PC-9 (cell line): Measurements from ENCODE around the gene MAP2K5. TPM values are rescaled to one million over a fixed set of nuclear protein-coding genes. Genes with fewer than 3 reads are reported as not detected.

ENCODE experiments used
- BruUV-seq: library from RNA; stranded (reverse); fragments of 400-500 nt; replicated peaks from 2 replicates; lab custom pipeline; 2021; lab: Mats Ljungman, UMichigan
- CTCF ChIA-PET: fragments of 300-600 bp; sonication (Branson Sonifier 250); formaldehyde crosslinking; loops from one replicate; lab custom pipeline; 2022; ENCODE audit warnings: antibody characterized with exemption; lab: Charles Lee
- POLR2A ChIA-PET: fragments of 300-600 bp; sonication (Branson Sonifier 250); formaldehyde crosslinking; loops from one replicate; lab custom pipeline; 2022; ENCODE audit warnings: antibody characterized with exemption; ENCODE audit not compliant: unreplicated experiment; lab: Charles Lee
- DNase-seq, 2 experiments: peaks; one replicate each; pipeline versions ENCODE4 v3.0.0 to v3.0.0-alpha.2; 2015 to 2022; ENCODE audit warnings: mixed read lengths in 1 of 2
- H2AFZ ChIP-seq: fragments of 200-600 bp; sonication (generic); 2 replicates; pipeline ENCODE4 v1.8.1; 2017; ENCODE audit warnings: antibody characterized with exemption
- H3F3A ChIP-seq: fragments of 200-600 bp; sonication (generic); 2 replicates; pipeline ENCODE4 v1.8.1; 2017; ENCODE audit warnings: antibody characterized with exemption, mild to moderate bottlenecking, low read depth; ENCODE audit not compliant: insufficient read depth
- H3K27ac ChIP-seq: fragments of 200-600 bp; sonication (generic); 2 replicates; pipeline ENCODE4 v1.6.1; 2016; ENCODE audit warnings: mixed run types
- H3K27me3 ChIP-seq: fragments of 200-600 bp; sonication (generic); 2 replicates; pipeline ENCODE4 v1.6.1; 2016; ENCODE audit warnings: low read depth, mixed run types; ENCODE audit not compliant: insufficient read depth
- H3K36me3 ChIP-seq: fragments of 200-600 bp; sonication (generic); 2 replicates; pipeline ENCODE4 v1.6.1; 2016; ENCODE audit warnings: low read depth, mixed run types
- H3K4me1 ChIP-seq: fragments of 200-600 bp; sonication (generic); replicated peaks from 2 replicates; pipeline ENCODE4 v1.6.1; 2016; ENCODE audit warnings: mixed run types; ENCODE audit not compliant: insufficient read depth
- H3K4me2 ChIP-seq: fragments of 200-600 bp; sonication (generic); 2 replicates; pipeline ENCODE4 v1.6.1; 2017; ENCODE audit warnings: mixed run types
- H3K4me3 ChIP-seq: fragments of 200-600 bp; sonication (generic); 2 replicates; pipeline ENCODE4 v1.6.1; 2016; ENCODE audit warnings: mixed run types
- H3K79me2 ChIP-seq: fragments of 200-600 bp; sonication (generic); 2 replicates; pipeline ENCODE4 v1.6.1; 2017; ENCODE audit warnings: low read depth, mixed run types
- H3K9me2 ChIP-seq: fragments of 200-600 bp; sonication (generic); 2 replicates; pipeline ENCODE4 v1.8.1; 2017; ENCODE audit warnings: mild to moderate bottlenecking; ENCODE audit not compliant: insufficient read depth
- H3K9me3 ChIP-seq: fragments of 200-600 bp; sonication (generic); 2 replicates; pipeline ENCODE4 v1.8.1; 2016; ENCODE audit warnings: low read depth; ENCODE audit not compliant: insufficient read depth
- H4K20me1 ChIP-seq: fragments of 200-600 bp; sonication (generic); 2 replicates; pipeline ENCODE4 v1.8.1; 2017; ENCODE audit not compliant: insufficient read depth
- EZH2 ChIP-seq: fragments of 200-600 bp; sonication (generic); IDR thresholded peaks from 2 replicates; pipeline ENCODE4 v1.8.0; 2017; ENCODE audit warnings: antibody characterized with exemption, low read depth
- intact Hi-C: fragments of 100-400 bp; cut with micrococcal nuclease; formaldehyde crosslinking; loops from one replicate; pipeline ENCODE4 v1.10.0; 2022; ENCODE audit not compliant: unreplicated experiment
- total RNA-seq: library from RNA; stranded (reverse); gene quantifications from 2 replicates; pipeline ENCODE4 v1.2.3, GENCODE V29; 2021
- TF ChIP-seq, protein P1 (sequence below): fragments of 200-600 bp; sonication (generic); conservative IDR thresholded peaks from 2 replicates; pipeline ENCODE4 v1.6.1; 2017; ENCODE audit warnings: mixed run types, antibody characterized with exemption, mild to moderate bottlenecking, moderate library complexity

The MAP2K5 gene
- total RNA-seq, 1 experiment from 2014 or later = 26.9 TPM

DNA sequence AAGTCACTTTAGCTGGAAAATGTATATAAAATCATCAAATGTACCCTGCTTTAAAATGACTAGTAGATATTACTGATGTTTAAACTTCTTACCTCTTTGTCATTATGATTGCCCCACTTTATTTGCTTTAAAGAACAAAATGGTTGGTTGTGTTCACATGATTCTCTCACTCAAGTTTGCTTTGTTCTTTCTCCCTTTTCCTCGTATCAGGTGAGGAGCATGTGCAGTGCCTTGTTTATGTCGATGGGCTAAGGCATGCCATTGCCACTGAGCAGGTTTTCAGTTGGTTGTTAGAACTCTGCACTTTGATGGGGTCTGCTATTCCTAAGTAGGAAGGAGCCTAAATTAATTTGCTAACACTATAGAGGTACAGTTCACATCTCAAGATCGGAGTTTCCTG lies 5.3 kb downstream of the MAP2K5 start:
- Histone ChIP-seq H3K27ac (no peak overlapping the region), H3K27me3 (no peaks in the 10 kb centered on the region), H4K20me1 (no peaks in the 10 kb centered on the region), H3F3A (0 out of 2 replicates have a peak, but pooled peaks cover 4% of the 10 kb centered on the region), H3K4me1 (no peaks in the 10 kb centered on the region), H2AFZ (no peak overlapping the region), H3K9me2 (no peaks in the 10 kb centered on the region), H3K4me3 (no peak overlapping the region), H3K79me2 (no peaks in the 10 kb centered on the region), H3K9me3 (no peaks in the 10 kb centered on the region), H3K36me3 (no peaks in the 10 kb centered on the region), H3K4me2 (no peak overlapping the region)
- no TSS peak for BruUV-seq
- TF ChIP-seq, protein P1, sequence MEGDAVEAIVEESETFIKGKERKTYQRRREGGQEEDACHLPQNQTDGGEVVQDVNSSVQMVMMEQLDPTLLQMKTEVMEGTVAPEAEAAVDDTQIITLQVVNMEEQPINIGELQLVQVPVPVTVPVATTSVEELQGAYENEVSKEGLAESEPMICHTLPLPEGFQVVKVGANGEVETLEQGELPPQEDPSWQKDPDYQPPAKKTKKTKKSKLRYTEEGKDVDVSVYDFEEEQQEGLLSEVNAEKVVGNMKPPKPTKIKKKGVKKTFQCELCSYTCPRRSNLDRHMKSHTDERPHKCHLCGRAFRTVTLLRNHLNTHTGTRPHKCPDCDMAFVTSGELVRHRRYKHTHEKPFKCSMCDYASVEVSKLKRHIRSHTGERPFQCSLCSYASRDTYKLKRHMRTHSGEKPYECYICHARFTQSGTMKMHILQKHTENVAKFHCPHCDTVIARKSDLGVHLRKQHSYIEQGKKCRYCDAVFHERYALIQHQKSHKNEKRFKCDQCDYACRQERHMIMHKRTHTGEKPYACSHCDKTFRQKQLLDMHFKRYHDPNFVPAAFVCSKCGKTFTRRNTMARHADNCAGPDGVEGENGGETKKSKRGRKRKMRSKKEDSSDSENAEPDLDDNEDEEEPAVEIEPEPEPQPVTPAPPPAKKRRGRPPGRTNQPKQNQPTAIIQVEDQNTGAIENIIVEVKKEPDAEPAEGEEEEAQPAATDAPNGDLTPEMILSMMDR = no peak
- TF ChIP-seq EZH2 = no peak
- CTCF ChIA-PET = no interaction called here
- no peak for DNase-seq
- POLR2A ChIA-PET = no interaction called here
- intact Hi-C loops = no loop called here

DNA sequence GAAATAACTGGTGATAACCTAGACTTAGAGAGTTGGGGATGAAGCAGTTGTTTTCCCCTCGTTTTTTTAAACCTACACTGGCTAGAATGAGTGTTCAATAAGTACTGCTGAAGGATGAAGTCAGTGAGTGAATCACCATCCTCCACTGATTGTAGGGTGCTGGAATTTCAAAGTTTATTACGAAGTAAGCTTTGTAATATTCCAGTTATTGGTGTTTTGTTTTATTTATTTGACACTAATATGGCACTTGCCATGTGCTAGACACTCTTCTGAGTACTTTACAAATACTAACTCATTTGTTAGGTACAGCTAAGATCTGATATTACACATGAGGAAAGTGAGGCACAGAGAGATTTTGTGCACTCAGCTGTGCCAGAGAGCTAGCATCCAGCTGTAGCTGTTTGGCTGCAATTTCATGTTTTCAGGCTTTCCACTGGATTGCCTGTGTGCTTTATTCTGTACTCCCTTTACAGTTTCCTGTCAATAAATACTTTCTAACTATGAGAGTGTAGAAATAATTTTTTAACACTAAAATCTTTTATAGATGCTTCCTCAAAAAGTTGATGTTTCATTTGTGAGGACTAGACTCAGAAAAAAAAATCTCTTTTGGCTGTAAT lies 5.8 kb downstream of the MAP2K5 start:
- Histone ChIP-seq H3K9me2 (no peaks in the 10 kb centered on the region), H3F3A (0 out of 2 replicates have a peak, but pooled peaks cover 2% of the 10 kb centered on the region), H3K4me2 (no peak overlapping the region), H3K79me2 (no peaks in the 10 kb centered on the region), H3K27ac (no peak overlapping the region), H4K20me1 (no peaks in the 10 kb centered on the region), H3K4me1 (no peaks in the 10 kb centered on the region), H3K27me3 (no peaks in the 10 kb centered on the region), H3K36me3 (no peaks in the 10 kb centered on the region), H3K9me3 (no peaks in the 10 kb centered on the region), H2AFZ (no peak overlapping the region), H3K4me3 (no peak overlapping the region)
- no peak for DNase-seq
- TF ChIP-seq EZH2 = no peak
- TF ChIP-seq, protein P1 = no peak
- intact Hi-C loops = no loop called here
- ChIA-PET POLR2A (interaction anchor here (0.7 kb wide), 1 partner anchor 761 kb away, joined by 3 read pairs; no protein-coding TSS in a partner anchor), CTCF (no interaction called here)
- no TSS peak for BruUV-seq

DNA sequence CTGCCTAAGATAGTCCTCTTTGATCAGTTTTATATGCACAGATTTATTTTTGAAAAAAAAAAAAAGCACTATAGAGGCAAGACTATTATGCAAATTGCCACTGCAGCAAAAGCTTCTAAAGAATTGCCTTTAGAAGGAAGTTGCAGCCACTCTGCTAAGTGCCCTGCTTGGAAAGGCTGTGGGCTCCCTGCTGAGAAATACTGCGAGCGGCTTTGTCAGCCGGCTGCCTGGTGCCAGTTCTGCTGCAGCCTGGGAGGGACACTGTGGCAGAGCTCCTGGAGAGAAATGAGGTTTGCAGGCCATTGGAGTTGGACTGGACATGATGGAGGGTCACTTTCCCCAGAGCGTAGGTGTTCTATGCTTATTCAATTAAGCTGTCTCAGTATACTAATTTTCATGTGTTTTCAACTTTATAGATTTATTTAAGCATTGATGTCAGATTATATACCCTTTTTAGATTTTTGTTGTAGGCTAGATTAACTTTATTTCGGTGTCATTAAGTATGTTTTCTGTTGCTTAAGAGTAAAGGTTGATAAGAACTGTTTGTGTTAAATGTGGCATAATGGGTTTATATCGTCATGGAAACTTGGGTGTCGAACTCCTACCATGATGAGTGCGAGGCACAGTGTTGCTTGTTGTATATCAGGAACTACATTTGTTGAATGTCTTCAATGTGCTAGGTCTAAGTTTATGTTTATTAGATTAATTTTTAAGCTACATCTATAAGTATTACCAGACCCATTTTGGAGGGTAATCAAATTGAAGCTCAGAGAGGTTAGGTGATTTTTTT lies 6.6 kb downstream of the MAP2K5 start:
- ChIA-PET POLR2A (interaction anchor here (0.7 kb wide), 1 partner anchor 762 kb away, joined by 3 read pairs; no protein-coding TSS in a partner anchor), CTCF (interaction anchor here (0.6 kb wide), 1 partner anchor 54 kb away, joined by 3 read pairs; no protein-coding TSS in a partner anchor)
- H4K20me1 ChIP-seq = no peaks in the 10 kb centered on the region
- no peaks in the 10 kb centered on the region for H3K27me3 ChIP-seq
- no peak overlapping the region for H3K27ac ChIP-seq
- H3K4me2 ChIP-seq = no peak overlapping the region
- H3K36me3 ChIP-seq = no peaks in the 10 kb centered on the region
- intact Hi-C loops = no loop called here
- DNase-seq = no peak
- no peak overlapping the region for H3K4me3 ChIP-seq
- H3K79me2 ChIP-seq = no peaks in the 10 kb centered on the region
- BruUV-seq = no TSS peak
- no peak overlapping the region for H2AFZ ChIP-seq
- H3K4me1 ChIP-seq = no peaks in the 10 kb centered on the region
- no peaks in the 10 kb centered on the region for H3F3A ChIP-seq
- no peak for TF ChIP-seq EZH2
- TF ChIP-seq, protein P1 = no peak
- no peaks in the 10 kb centered on the region for H3K9me3 ChIP-seq
- no peaks in the 10 kb centered on the region for H3K9me2 ChIP-seq
